Measurements from ENCODE around the gene RSPH3.
A peak's percentile ranks its signal among the peaks of the same experiment; 100 is the strongest.
"Not testable (repeated sequence)": the region's sequence is repeated elsewhere in the genome, so short reads cannot be mapped to it uniquely, and the experiment has no call there.

Gene RSPH3

GRCh38 chr6:159043251-159043650 lies 43.2 kb upstream of the RSPH3 start:
- in situ Hi-C loops (cut with MboI; ENCODE audit: low pct_unique_long_range_greater_than_20kb, low sequenced_read_pairs, unreplicated experiment) = loop anchor here (10.0 kb wide), 1 partner anchor 62 kb away; no protein-coding TSS in a partner anchor
- no peak for DNase-seq (ENCODE audit: low spot score)
- TF ChIP-seq CTCF (IDR thresholded peaks at IDR 0.05; ENCODE audit: extremely low read depth, insufficient read depth, missing control alignments) = no peak

- DNase-seq (ENCODE audit: low spot score) = no peak
- in situ Hi-C loops (cut with MboI; ENCODE audit: low pct_unique_long_range_greater_than_20kb, low sequenced_read_pairs, unreplicated experiment) = loop anchor here (10.0 kb wide), 1 partner anchor 62 kb away; no protein-coding TSS in a partner anchor
- TF ChIP-seq CTCF (IDR thresholded peaks at IDR 0.05; ENCODE audit: extremely low read depth, insufficient read depth, missing control alignments) = no peak
Observed at GRCh38 chr6:159042826-159043181, 42.8 kb upstream of the RSPH3 start.

GRCh38 chr6:159042003-159042825 lies 42.2 kb upstream of the RSPH3 start:
- TF ChIP-seq CTCF (IDR thresholded peaks at IDR 0.05; ENCODE audit: extremely low read depth, insufficient read depth, missing control alignments) = peak; percentile 98
- in situ Hi-C loops (cut with MboI; ENCODE audit: low pct_unique_long_range_greater_than_20kb, low sequenced_read_pairs, unreplicated experiment) = loop anchor here (10.0 kb wide), 1 partner anchor 63 kb away; no protein-coding TSS in a partner anchor

GRCh38 chr6:159041181-159041580 lies 41.2 kb upstream of the RSPH3 start:
- no peak for DNase-seq (ENCODE audit: low spot score)
- no peak for TF ChIP-seq CTCF (IDR thresholded peaks at IDR 0.05; ENCODE audit: extremely low read depth, insufficient read depth, missing control alignments)
- in situ Hi-C loops (cut with MboI; ENCODE audit: low pct_unique_long_range_greater_than_20kb, low sequenced_read_pairs, unreplicated experiment) = loop anchor here (10.0 kb wide), 1 partner anchor 64 kb away; no protein-coding TSS in a partner anchor

More at GRCh38 chr6:159042003-159042825, 42.2 kb upstream of the RSPH3 start:
- DNase-seq (ENCODE audit: low spot score) = peak; percentile 63

GRCh38 chr6:159039885-159040258 lies 39.9 kb upstream of the RSPH3 start:
- DNase-seq (ENCODE audit: low spot score) = no peak
- TF ChIP-seq CTCF (IDR thresholded peaks at IDR 0.05; ENCODE audit: extremely low read depth, insufficient read depth, missing control alignments) = no peak
- in situ Hi-C loops (cut with MboI; ENCODE audit: low pct_unique_long_range_greater_than_20kb, low sequenced_read_pairs, unreplicated experiment) = loop anchor here (10.0 kb wide), 1 partner anchor 65 kb away; no protein-coding TSS in a partner anchor

- no peak for TF ChIP-seq CTCF (IDR thresholded peaks at IDR 0.05; ENCODE audit: extremely low read depth, insufficient read depth, missing control alignments)
- DNase-seq (ENCODE audit: low spot score) = peak; percentile 60
- in situ Hi-C loops (cut with MboI; ENCODE audit: low pct_unique_long_range_greater_than_20kb, low sequenced_read_pairs, unreplicated experiment) = no loop called here
Observed at GRCh38 chr6:159038914-159039884, 39.2 kb upstream of the RSPH3 start.

GRCh38 chr6:159038318-159038717 lies 38.3 kb upstream of the RSPH3 start:
- DNase-seq (ENCODE audit: low spot score); in situ Hi-C loops (cut with MboI; ENCODE audit: low pct_unique_long_range_greater_than_20kb, low sequenced_read_pairs, unreplicated experiment): not testable (repeated sequence)

All from GM13977 (cell line).